A172 (cell line): ENCODE data around the gene TRNT1. TPM values are rescaled to one million over a fixed set of nuclear protein-coding genes. Genes with fewer than 3 reads are reported as not detected.
A peak's percentile ranks its signal among the peaks of the same experiment; 100 is the strongest.

Source experiments
- DNase-seq: peaks from one replicate; pipeline ENCODE4 v3.0.0-alpha.2; 2015; ENCODE audit warnings: low spot score
- total RNA-seq: library from RNA; depleted of rRNA; stranded (reverse); fragments of >200 nt; shearing (Covaris generic); gene quantifications from 2 replicates; pipeline ENCODE4 v1.2.3, GENCODE V29; 2014; rRNA removed

Gene TRNT1
- total RNA-seq, 1 experiment from 2014 or later = 27.6 TPM

DNA sequence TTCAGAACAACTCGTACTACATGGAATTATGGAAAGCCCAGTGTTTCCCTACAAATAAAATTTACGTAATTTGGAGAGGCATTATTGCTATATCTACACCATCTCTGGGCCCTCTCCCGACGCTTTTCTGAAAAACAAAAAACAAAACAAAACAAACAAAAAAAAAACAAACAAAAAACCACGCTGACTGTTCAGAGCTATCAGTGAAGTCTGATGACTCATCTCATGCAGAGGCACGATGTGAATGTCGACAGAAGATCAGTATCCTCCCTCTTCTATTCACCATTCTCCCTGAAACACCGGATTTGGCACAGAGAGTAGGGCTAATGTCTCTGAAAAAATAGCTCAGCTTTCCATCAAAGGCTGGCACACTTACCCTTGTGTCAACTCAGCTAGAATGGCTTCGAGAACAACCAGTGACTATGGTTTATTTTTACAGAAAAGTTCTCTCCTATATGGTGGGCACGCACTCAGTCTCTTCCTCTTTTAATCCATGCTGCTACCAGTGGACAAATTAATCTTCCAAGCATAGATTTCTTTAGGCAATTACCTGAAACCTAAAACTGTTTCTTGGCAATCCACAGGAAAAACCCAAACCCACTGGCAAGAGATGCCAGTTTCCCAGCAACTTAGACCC, 51.2 kb downstream of the TRNT1 start:
- no peak for DNase-seq

DNA sequence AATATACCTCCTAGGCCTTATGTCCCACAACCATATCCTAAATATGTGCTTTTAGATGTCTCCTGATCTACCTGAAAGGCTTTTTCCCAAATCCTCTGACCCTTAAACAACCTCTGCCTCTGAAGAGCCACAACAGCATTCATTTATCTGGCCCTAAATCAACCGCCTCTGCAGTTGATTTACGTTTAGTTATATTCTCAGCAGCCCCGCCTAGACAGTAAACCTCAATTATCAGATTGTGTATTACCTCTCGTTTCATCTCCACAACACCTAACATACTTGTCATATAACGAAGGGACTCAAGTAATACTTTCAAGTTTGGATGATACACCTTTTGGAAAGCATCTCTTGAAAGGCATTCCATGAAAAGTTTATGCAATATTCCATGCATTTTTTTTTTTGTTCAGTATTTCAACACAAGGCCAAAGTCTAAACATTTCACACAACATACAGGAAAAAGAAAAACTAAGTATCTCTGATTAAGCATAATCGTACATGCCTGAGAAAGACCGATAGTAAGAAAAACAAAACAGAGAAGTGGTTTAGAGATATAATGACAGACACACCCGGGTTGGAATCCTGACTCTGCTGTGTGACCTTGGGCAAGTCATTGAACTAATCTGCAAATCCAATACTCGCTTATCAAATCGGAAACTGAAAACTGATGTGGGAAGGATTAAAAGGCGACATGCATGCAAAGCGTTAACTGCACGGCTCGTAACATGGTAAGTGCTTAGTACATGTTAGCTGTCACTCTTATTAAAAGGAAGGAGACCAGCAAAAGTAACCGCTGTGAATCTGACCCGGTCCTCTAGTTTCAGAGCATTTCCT, 52.0 kb downstream of the TRNT1 start:
- DNase-seq = no peak

DNA sequence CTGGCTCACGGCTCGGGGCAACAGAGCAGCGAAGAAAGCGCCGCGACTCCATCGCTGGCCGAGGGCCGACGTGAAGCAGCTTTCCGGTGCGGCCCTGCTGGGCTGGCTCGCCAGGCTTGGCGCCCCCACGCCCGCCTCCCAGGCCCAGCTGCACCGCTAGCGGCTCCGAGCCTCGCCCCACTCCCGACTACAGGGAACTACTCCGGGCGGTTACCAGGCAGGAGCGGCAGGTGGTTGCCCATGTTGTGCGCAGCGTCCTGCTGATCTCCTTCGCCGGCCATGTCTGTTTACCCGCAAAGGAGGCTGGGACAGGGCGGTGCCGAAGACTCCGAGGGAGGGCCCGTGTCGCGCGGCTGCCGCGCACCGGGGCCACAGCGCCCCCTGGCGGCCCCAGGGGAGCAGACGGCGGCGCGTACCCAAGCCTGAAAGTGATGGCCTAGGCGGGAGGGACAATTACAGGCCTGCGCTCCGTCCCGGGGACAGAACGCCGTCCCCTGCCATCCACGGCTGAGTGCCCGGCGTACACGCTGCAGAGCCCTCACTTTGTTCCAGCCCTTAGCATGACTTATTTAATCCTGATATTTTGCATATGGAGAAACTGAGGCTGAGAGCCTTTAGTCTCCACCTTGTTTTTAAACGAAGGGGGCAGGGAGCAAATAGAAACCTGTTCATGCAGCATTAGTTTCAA, 52.8 kb downstream of the TRNT1 start, which contains the start of gene CRBN:
Gene CRBN, minus strand, starts transcription at position 285 of the 688 bp plus-strand sequence. Its CDS starts 4 bp downstream, at position 281.
- peak; percentile 69 for DNase-seq

DNA sequence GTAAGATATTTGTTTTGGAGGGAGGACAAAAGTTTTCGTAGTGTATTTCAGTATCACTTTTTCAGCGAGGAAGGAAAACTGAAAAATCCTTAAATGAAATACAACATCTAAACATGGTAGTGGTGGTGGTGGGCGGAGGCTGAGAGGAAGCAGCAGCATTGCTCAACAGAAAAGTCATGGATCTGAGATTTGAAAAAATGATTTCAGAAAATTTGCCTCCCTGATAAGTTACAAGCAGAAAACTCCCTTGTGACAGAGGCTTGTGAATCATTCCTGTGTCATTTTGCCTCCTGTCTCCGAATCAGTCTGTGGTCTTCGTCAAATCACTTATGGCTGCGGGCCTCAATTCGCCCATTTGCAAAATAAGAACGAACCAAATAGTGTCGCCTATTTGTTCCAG, 53.7 kb downstream of the TRNT1 start:
- no peak for DNase-seq

DNA sequence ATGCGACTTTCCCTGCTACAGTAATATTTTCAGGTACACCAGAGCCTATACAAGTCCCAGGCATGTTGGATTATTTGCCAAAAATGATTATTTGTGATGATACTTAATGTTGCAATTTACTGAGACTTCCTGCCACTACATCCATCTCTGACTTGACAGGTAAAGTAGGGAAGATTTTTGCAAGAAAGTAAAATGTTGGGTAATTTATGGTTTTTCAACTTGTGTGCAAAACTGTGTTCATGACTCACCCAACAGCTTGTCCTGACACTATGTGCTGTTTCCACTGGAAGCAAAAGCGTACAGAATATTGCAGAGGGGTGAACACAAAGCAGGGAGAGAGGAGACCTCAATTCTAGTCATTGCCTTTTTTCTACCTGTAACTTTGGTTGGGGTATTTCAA, 58.1 kb downstream of the TRNT1 start:
- DNase-seq = no peak

DNA sequence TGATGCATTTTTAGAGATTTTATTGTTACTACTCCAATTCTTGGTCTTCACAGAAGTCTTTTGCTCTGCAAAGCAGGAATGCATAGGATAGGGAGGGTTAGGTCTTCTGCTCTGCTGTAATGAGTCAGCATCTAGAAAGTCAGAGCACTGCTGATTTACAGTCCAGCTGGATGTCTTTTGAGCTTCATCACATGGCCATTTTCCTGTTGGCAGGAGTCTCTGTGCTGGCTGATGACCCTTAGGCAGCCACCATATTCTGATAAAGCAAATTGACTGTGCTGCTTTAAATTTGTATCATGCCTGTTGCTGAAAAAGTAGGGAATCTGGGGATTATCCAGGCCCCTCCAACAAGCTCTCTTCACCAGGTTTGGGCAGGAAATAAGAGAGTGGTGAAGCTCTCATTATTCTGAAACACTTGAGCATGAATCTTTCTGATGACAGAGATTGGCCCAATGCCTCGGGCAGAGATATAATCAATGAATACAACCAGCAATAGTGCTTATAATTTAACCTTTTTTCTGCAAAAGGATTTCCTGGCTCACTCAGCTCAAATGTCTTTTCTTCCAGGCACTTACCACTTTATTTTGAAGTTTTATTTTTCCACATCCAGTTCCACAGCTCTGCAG, 62.5 kb downstream of the TRNT1 start:
- DNase-seq = peak; percentile 35

DNA sequence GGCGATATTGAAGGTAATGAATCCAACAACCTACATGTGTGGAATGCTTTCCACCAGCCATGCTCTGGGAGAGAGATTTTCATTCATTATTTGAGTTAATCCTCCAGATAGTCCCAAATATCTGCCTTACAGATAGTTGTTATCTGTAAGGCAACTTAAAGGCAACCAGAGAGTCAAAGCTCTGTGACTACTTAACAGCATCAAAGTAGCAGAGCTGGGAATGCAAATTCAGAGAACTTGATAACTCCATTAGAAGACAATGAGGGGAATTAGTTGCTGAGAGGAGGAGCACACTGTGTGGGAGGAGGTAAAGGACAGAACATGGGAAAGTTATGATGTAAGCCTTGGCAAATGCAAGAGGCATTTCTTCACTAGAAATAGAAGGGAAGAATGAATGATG, 63.2 kb downstream of the TRNT1 start:
- DNase-seq = no peak

DNA sequence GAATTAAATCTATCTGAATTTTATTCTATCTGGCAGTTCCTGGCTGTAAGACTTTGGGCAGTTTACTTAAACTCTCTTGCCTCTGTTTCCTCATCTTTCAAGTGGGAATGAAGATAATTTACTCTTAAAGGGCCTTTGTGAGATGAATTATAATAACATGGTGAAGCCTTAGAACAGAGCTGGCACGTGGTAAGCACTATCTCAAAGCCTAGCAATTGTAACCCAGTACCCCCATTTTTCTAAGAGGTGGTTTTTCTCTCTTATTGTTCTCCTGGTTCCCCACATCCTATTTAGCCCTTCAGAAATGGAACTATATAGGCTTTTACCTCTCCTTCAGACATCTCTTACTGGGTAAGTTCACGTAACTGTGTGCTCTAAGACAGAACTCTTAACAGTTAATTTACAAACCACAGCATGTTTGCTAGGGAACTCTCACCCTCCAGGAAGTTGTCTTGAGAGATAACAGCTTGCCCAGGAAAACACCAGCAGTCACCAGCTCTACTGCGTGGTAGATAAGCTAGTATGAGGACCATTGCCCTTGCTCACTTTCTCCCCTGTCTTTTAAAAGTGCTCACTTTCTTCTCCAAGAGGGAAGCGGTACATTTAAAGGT, 65.0 kb downstream of the TRNT1 start:
- no peak for DNase-seq

DNA sequence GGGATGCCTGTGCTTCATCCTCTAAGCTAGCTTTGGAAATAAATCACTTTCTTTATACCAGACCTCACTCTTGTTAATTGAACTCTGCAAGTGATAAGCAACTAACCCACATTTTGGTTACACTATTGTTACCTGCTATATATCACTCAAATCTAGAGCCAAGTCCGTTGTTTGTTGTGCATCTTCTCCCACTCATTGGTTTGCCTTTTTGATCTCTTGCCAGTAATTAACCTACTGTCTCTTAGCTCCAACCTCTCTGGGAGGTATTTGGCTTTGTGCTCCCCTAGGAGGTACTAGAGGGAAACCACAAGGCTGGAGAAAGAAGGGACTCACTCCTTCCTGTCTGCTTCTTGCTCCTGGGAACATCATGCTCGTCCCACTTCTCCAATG, 65.5 kb downstream of the TRNT1 start:
- DNase-seq = no peak

DNA sequence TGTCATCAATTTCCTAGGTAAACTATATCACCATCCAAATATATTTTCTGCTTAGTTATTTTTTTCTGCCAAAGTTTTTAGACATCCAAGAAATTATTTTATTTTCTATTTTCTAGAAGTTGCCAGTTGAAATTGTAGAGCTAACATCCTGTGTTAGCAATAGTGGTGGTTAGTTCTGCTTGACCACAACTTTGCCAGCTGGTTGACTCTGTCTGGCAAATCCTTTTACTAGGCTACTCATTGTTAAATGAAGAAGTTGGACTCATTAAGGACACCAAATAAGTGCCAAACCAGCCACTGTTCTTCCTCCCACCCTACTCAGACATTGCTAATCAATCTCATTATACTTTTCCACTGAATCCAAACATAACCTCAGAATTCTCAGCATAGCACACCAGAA, 68.1 kb downstream of the TRNT1 start:
- DNase-seq = no peak

DNA sequence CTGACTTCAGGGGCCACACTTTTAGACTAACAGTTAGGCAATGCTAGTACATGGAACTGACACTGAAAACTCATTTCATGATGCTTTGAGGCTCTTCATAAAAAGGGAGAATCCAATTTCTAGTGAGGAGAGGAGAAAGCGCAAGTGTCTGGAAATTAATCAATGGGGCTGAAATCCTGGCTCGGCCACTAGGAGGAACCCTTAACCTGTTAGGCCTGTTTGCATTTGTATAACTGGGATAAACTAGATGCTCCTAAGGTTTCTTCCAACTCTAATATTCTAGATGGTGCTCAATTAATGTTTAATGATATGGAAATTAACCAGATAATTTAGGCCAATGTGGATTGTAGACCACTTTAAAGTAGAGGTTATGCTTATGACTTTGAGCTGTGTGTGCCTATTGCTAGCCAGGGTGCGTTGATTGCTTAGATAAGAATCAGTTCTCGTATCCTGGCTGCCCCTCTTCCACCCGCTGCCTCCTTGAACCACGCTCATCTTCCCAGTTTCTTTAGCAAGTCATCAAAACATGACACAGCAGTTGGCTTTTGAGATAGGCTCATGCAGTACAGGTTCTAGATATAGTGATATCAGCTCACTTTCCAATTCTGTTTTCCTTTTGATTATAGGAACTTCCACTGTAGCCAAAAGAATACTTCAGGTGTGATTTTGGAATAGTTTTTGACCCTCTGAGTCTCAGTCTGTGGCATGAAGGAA, 69.6 kb downstream of the TRNT1 start:
- peak; percentile 17 for DNase-seq

Other genes starting within 250 kb of the TRNT1 start
- gene IL5RA, start 16.6 kb upstream of the TRNT1 start, total RNA-seq = not detected in 2 replicates
- gene CRBN, start 52.8 kb downstream of the TRNT1 start, total RNA-seq = 43.2 and 52.3 TPM in 2 replicates